ENCODE data around the gene PPP2R3B.
"Not testable (repeated sequence)": the region's sequence is repeated elsewhere in the genome, so short reads cannot be mapped to it uniquely, and the experiment has no call there.

PPP2R3B gene

GRCh38 chrX:305781-306613, 80.7 kb downstream of the PPP2R3B start:
- DNase-seq (ENCODE audit: low read depth, low spot score), result not testable (repeated sequence)

- DNase-seq (ENCODE audit: low read depth, low spot score), result no peak
Measured at GRCh38 chrX:302975-303374, 83.7 kb downstream of the PPP2R3B start.

DNA sequence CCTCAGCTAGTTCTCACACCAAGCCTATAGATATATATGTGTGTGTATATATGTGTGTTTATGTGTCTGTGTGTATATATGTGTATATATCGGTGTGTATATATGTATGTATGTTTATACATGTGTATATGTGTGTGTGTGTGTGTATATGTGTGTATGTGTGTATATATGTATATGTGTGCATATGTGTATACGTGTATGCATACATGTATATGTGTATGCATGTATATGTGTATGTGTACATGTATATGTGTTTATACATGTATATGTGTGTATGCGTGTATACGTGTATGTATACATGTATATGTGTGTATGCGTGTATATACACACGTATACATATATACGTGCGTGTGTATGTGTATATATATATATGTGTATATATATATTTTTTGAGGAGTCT, 86.4 kb downstream of the PPP2R3B start:
- DNase-seq (ENCODE audit: low read depth, low spot score), result no peak

DNA sequence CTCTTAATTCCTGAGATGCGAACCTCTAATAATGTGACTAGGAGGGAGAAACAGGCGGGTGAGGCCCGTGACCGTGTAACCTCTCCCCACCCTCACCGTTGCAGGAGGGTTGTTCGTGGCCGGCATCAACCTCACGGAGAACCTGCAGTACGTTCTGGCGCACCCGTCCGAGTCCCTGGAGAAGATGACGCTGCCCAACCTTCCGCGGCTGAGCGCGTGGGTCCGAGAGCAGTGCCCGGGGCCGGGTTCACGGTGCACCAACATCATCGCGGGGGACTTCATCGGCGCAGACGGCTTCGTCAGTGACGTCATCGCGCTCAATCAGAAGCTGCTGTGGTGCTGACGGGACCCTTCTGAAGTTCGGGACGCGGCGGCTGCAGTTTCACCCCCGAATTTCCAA, 87.7 kb downstream of the PPP2R3B start:
- no peak for DNase-seq (ENCODE audit: low read depth, low spot score)

DNA sequence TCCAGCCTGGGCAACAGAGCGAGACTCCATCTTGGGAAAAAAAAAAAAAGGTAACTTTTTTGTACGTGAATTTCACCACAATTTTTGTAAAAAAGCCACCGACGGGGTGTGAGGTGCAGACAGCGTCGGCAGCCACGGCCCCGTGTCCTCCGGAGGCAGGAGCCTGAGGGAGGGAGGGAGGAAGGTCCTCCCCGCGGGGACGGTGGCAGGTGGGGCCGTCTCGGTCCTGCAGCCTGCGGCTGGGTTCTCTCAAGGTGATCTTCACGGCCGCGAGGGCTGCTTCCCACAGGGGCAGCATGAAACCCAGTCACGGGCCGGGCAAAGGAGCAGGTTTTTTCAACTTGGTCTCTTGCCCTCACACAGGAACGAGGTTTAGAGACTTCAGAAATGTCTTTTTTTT, 91.6 kb downstream of the PPP2R3B start:
- DNase-seq (ENCODE audit: low read depth, low spot score), result no peak

DNA sequence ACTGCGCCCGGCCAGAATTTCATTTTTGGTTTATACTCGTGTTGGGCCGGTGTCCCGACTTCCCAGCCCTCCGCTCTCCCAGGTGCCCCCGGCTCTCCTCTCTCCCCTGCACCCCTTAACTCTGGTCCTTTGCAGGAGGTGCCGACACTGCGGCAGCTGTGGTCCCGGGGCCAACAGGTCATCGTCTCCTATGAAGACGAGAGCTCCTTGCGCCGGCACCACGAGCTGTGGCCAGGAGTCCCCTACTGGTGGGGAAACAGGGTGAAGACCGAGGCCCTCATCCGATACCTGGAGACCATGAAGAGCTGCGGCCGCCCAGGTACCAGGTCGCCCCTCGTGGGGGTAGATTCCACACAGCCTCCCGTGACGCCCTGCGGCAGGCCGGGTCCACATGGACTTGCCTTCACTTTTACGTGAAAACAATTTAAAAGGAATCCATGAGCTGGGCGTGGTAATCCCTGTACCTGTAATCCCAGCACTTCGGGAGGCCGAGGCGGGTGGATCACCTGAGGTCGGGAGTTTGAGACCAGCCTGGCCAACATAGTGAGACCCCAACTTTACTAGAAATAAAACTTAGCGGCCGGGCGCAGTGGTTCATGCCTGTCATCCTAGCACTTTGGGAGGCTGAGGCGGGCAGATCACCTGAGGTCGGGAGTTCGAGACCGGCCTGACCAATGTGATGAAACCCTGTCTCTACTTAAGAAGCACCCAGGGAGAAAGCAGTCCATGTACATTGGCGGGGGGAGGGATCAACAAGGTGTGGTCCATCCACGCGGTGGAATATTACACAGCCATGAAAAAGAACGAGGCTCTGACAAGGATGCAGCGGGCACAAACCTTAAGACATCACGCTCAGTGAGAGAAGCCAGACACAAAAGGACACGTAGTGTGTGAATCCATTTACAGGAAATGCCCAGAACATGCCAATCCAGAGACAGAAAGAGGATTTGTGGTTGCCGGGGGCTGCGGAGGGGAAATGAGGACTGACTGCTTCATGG, 93.5 kb downstream of the PPP2R3B start:
- no peak for DNase-seq (ENCODE audit: low read depth, low spot score)

DNA sequence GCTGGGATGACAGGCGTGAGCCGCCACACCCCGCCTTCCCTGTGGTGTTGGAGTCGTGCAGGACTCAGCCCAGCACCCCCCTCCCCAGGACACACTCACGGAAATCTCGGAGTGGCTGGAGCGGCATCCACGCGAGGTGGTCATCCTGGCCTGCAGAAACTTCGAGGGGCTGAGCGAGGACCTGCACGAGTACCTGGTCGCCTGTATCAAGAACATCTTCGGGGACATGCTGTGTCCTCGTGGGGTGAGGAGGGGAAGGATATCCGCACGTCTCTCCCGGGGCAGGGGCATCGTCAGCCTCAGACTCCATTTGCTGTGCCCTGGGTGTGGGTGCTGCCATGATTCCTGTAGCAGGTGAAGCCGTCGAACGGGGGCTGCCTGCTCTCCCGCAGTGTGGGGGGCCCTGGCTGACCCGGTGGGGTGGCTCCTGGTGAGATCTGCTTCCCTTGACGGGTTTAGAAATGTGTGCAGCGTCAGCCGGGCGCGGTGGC, 95.3 kb downstream of the PPP2R3B start:
- DNase-seq (ENCODE audit: low read depth, low spot score), result no peak

DNA sequence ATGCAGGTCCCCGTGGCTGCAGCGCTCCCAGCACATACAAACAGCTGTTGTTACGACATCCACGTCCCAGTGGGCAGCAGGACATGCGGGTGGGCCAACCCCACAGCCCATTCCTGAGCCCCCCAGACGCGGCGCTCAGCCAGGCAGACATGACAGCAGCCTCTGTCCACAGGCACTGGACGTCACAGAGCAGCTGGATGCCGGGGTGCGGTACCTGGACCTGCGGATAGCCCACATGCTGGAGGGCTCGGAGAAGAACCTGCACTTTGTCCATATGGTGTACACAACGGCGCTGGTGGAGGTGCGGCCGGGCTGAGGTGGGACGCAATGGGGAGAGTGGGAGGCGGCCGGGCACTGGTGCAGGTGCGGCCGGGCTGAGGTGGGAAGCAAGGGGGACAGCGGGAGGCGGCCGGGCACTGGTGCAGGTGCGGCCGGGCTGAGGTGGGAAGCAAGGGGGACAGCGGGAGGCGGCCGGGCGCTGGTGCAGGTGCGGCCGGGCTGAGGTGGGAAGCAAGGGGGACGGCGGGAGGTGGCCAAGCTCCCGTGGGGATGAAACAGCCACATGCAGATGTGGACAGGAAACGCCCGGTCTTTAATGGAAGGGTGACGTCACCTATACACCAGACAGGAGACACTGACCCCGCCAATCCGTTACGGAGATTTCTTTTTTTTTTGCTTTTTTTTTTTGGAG, 96.1 kb downstream of the PPP2R3B start:
- DNase-seq (ENCODE audit: low read depth, low spot score), result no peak

DNA sequence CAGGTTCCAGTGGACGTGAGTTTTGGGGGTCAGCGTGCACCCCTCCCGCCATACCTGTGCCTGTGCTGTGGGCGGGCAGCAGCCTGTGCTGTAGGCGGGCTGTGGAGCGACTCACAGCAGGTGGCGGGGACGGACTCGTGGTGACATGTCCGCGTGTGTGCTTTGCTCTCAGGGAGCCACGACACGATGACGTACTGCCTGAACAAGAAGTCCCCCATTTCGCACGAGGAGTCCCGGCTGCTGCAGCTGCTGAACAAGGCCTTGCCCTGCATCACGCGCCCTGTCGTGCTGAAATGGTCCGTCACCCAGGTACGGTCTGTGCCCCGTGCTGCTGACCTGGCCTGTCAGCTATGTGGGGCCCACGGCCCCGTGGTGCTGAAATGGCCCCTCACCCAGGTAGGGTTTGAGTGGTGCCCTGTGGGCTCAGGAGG, 98.1 kb downstream of the PPP2R3B start:
- no peak for DNase-seq (ENCODE audit: low read depth, low spot score)

- no peak for DNase-seq (ENCODE audit: low read depth, low spot score)
Measured at GRCh38 chrX:287670-288069, 99.0 kb downstream of the PPP2R3B start.

- DNase-seq (ENCODE audit: low read depth, low spot score), result no peak
Measured at GRCh38 chrX:285076-285677, 101.5 kb downstream of the PPP2R3B start.

All from activated naive CD8-positive, alpha-beta T cell treated with anti-CD3 and anti-CD28 coated beads, Interleukin-2, amount 50 U/mL, for 16 hours (primary cell).